Measurements from ENCODE around the gene ZFP28.

Gene ZFP28

GRCh38 chr19:56596676-56597075, 57.9 kb downstream of the ZFP28 start:
- no peak for DNase-seq

- DNase-seq: no peak
Observed at GRCh38 chr19:56597696-56598095, 58.9 kb downstream of the ZFP28 start.

- no peak for DNase-seq
Observed at GRCh38 chr19:56601375-56601774, 62.6 kb downstream of the ZFP28 start.

- no peak for DNase-seq
Observed at GRCh38 chr19:56603829-56604228, 65.1 kb downstream of the ZFP28 start.

Measured in NCI-H187 (cell line).